ENCODE results near the gene LBHD1. TPM values are rescaled to one million over a fixed set of nuclear protein-coding genes. Genes with fewer than 3 reads are reported as not detected.

The LBHD1 gene
- total RNA-seq, 1 donor from 2014 or later = 6.1 TPM

- no peaks in the 10 kb centered on the region for H3K27me3 ChIP-seq
- peaks cover 39% of the 10 kb centered on the region for H3K4me1 ChIP-seq
- TF ChIP-seq, protein P1, sequence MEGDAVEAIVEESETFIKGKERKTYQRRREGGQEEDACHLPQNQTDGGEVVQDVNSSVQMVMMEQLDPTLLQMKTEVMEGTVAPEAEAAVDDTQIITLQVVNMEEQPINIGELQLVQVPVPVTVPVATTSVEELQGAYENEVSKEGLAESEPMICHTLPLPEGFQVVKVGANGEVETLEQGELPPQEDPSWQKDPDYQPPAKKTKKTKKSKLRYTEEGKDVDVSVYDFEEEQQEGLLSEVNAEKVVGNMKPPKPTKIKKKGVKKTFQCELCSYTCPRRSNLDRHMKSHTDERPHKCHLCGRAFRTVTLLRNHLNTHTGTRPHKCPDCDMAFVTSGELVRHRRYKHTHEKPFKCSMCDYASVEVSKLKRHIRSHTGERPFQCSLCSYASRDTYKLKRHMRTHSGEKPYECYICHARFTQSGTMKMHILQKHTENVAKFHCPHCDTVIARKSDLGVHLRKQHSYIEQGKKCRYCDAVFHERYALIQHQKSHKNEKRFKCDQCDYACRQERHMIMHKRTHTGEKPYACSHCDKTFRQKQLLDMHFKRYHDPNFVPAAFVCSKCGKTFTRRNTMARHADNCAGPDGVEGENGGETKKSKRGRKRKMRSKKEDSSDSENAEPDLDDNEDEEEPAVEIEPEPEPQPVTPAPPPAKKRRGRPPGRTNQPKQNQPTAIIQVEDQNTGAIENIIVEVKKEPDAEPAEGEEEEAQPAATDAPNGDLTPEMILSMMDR (IDR thresholded peaks at IDR 0.05) = no peak
- ATAC-seq (no peak), DNase-seq (peak; percentile 74)
- peak overlapping the region; percentile 73 for H3K4me3 ChIP-seq
- no peaks in the 10 kb centered on the region for H3K9me3 ChIP-seq
- H3K27ac ChIP-seq = peak overlapping the region; percentile 99
- H3K36me3 ChIP-seq = peaks cover 34% of the 10 kb centered on the region
- intact Hi-C loops (cut with DNase I) = no loop called here
These were observed 36.7 kb upstream of the LBHD1 start for GRCh38 chr11:62708793-62709192.

DNA sequence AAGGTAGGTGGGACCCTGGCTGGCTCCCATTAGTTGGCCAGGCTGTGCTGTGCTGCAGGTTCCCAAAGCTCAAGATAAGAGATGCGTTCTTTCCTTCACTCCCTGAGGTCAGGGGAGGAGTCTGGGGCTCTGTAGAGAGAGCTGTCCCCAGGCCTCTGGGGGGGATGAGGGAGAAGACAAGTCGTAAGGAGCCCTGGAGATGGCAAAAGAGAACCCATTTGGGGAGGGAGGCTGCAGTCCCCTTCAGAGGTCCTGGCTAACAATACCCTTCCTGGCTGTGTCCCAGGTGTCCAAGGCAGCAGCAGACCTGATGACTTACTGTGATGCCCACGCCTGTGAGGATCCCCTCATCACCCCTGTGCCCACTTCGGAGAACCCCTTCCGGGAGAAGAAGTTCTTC lies 36.3 kb upstream of the LBHD1 start:
- Histone ChIP-seq H3K9me3 (no peaks in the 10 kb centered on the region), H3K4me1 (peaks cover 39% of the 10 kb centered on the region), H3K36me3 (peaks cover 30% of the 10 kb centered on the region), H3K4me3 (peak overlapping the region; percentile 73), H3K27me3 (no peaks in the 10 kb centered on the region), H3K27ac (peak overlapping the region; percentile 99)
- ATAC-seq (no peak), DNase-seq (peak; percentile 43)
- TF ChIP-seq, protein P1 (IDR thresholded peaks at IDR 0.05) = no peak
- intact Hi-C loops (cut with DNase I) = no loop called here

GRCh38 chr11:62707277-62707861 lies 35.3 kb upstream of the LBHD1 start, which contains the start of the genes BSCL2 and GNG3:
Gene BSCL2 (minus strand): TSS chr11:62707424. CDS start chr11:62707195, 229 bp downstream.
Gene GNG3 (plus strand): TSS chr11:62707676. CDS start chr11:62708296, 620 bp downstream.
- TF ChIP-seq, protein P1 (IDR thresholded peaks at IDR 0.05) = no peak
- ATAC-seq = no peak
- intact Hi-C loops (cut with DNase I) = no loop called here

DNA sequence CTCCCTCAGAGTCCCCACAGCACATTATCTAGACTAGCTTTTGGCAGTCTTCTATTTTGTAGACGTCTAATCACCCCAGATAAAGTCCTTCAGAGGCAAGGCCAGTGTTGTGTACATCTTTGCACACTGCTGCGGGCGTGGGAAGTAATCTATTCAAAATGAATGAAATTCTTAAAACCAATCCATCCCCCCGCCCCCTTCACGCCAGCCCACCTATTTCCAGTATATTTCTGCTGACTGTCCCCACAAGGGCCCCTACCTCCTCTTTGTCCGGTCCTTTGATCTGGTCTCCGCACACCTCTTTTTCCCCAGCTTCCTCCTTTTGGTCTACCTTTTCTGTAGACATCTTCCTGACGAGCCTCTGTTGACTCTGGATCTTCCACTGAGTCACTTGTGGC lies 34.8 kb upstream of the LBHD1 start:
- Histone ChIP-seq H3K27ac (peak overlapping the region; percentile 95), H3K4me1 (peaks cover 39% of the 10 kb centered on the region), H3K9me3 (no peaks in the 10 kb centered on the region), H3K27me3 (no peaks in the 10 kb centered on the region), H3K36me3 (peaks cover 16% of the 10 kb centered on the region), H3K4me3 (peak overlapping the region; percentile 92)
- intact Hi-C loops (cut with DNase I) = no loop called here
- DNase-seq (no peak), ATAC-seq (no peak)
- TF ChIP-seq, protein P1 (IDR thresholded peaks at IDR 0.05) = no peak

More at GRCh38 chr11:62707277-62707861, 35.3 kb upstream of the LBHD1 start, which contains the start of the genes BSCL2 and GNG3:
- Histone ChIP-seq H3K27ac (peak within 1 kb of the TSS; percentile 99), H3K4me3 (peak within 1 kb of the TSS; percentile 92), H3K27me3 (no peaks in the 10 kb centered on the region), H3K9me3 (no peaks in the 10 kb centered on the region), H3K4me1 (peaks cover 39% of the 10 kb centered on the region), H3K36me3 (peaks cover 21% of the 10 kb centered on the region)
- peak; percentile 63 for DNase-seq

DNA sequence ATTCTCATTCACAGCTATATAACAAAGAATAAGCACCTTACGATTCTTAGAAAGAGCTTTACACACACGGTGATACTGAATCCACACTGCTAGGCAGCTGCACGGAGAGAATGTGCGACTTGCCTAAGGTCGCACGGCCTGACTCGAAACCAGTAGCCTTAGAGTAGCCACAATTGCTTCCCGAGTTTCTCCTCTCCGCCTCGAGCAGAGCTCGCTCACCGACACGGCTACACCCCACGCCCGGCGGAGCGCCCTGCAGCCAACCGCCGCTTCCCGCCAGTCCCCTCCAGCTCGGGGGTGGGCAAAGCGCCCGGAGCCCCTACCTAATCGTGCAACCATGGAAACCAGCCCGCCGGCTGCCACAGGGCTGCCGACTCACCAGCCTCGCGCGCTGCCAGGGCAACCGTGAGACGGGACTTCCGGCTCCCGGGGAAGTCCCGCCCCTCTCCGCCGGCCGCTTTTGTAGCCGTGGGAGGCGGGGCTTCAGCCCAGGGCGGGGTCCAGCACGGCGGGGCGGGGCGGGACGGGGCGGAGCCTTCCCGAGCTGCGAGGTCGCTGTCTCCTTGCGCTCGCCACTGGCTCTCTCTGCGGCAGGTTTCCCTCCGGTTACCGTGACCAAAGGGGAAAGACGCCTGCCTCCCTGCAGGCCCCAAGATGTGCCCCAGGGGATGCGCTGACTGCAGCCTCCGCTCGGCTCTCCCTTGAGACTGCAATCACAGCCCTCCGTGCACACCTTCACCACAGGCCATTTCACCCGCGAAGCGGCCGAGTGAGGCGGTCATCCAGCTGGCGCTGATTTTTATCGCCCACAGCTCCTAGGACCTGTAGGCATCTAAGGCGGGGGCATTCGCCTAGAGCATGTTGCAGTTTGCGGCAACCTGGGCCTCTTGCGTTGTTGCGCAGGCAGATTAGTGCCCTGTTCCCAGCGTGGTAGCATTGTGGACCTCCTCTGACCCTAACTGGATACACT lies 34.1 kb upstream of the LBHD1 start:
- H3K27me3 ChIP-seq = no peaks in the 10 kb centered on the region
- no peaks in the 10 kb centered on the region for H3K9me3 ChIP-seq
- peak overlapping the region; percentile 92 for H3K4me3 ChIP-seq
- peak; percentile 90 for ATAC-seq
- DNase-seq = peak; percentile 98
- TF ChIP-seq, protein P1 (IDR thresholded peaks at IDR 0.05) = no peak
- peaks cover 39% of the 10 kb centered on the region for H3K4me1 ChIP-seq
- peaks cover 15% of the 10 kb centered on the region for H3K36me3 ChIP-seq
- intact Hi-C loops (cut with DNase I) = no loop called here
- peak overlapping the region; percentile 95 for H3K27ac ChIP-seq
